ENCODE measurements around the gene TEX19. TPM values are rescaled to one million over a fixed set of nuclear protein-coding genes. Genes with fewer than 3 reads are reported as not detected.

The TEX19 gene
- total and polyA plus RNA-seq, 2 of the 8 experiments (the other 6 are each of a cell fraction or from before 2014, with no cell fraction given), result 0.54 to 0.80 TPM

DNA sequence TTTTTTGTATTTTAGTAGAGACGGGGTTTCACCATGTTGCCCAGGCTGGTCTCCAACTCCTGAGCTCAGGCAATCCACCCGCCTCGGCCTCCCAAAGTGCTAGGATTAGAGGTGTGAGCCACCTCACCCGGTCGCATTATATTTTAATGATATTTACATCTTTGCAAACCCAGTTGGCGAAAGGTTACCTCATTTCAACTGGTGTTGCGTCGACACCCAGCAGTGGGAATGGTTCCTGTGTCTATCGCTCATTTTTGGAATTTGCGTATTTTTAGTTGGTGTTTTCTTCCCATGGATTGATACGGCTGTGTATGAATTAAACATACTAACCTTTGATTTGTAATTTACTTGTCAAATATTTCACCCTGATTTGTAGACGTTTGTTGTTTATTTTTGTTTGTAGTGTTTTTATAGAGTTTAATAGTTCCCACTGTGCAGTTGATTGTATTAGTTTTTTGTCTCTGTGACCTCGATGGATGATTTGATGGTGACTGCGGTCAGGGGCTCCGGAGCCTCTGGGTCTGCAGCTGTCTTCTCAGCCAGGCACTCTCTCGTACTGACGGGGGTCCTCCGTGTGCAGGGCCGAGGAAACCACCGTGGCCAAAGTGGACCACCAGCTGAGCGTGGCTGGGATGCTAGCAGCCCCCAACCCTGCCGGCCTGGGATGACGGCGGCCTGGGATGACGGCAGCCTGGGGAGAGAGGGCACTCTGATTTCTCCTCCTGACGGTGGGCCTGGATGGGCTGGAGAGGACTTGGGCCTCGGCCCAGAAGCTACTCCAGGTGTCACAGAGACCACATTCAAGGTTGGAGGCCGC is 45.6 kb upstream of the TEX19 start:
- no peak for TF ChIP-seq BCL11A (IDR thresholded peaks at IDR 0.05; ENCODE audit: low read depth in 2 of 2, low read length in 2 of 2)
- Histone ChIP-seq H2BK20ac (ENCODE audit: low read length) (no peak overlapping the region), H4K8ac (ENCODE audit: extremely low read depth, insufficient read depth, low read length) (0 out of 2 replicates have a peak overlapping the region, but pooled peaks have one; percentile 25), H4K91ac (replicated peaks; ENCODE audit: insufficient read length, low read length) (no peak overlapping the region), H3K4me1 (replicated peaks in 1 of 4; ENCODE audit: control insufficient read depth in 3 of 4, insufficient read depth in 4 of 4, low read length in 3 of 4) (peaks cover 0 to 5% (median 4%) of the 10 kb centered on the region in 4 experiments; a peak in 5 of 7 replicates), H3K36me3 (ENCODE audit: control insufficient read depth in 2 of 4, insufficient read depth in 4 of 4, low read length in 3 of 4) (no peaks in the 10 kb centered on the region), H3K23ac (ENCODE audit: insufficient read length) (no peak overlapping the region), H3K18ac (ENCODE audit: extremely low read depth, low read length) (no peak overlapping the region), H3K9me3 (ENCODE audit: insufficient read depth in 2 of 2, low read depth in 1 of 2, low read length in 1 of 2) (peaks cover 0 to 2% of the 10 kb centered on the region in 2 experiments; a peak in 1 of 4 replicates), H3K79me1 (ENCODE audit: low read depth, low read length) (no peaks in the 10 kb centered on the region), H2BK15ac (ENCODE audit: low read length) (no peak overlapping the region), H3K27me3 (replicated peaks in 1 of 4; ENCODE audit: control insufficient read depth in 3 of 4, extremely low read depth in 1 of 4, insufficient read depth in 3 of 4, low read length in 3 of 4) (no peaks in the 10 kb centered on the region; a peak in 3 of 7 replicates), H3K4ac (replicated peaks; ENCODE audit: insufficient read length, low read depth, low read length) (no peak overlapping the region), H3K9ac (replicated peaks in 1 of 4; ENCODE audit: extremely low read depth in 1 of 4, low read depth in 3 of 4, low read length in 3 of 4) (no peak overlapping the region), H2BK120ac (replicated peaks; ENCODE audit: low read depth, low read length) (no peak overlapping the region), H3K56ac (replicated peaks; ENCODE audit: insufficient read length, low read depth, low read length) (no peak overlapping the region), H3K79me2 (ENCODE audit: control insufficient read depth in 1 of 2, insufficient read depth in 2 of 2, low read length in 2 of 2) (no peaks in the 10 kb centered on the region), H2AFZ (ENCODE audit: low read length) (no peak overlapping the region), H2BK12ac (ENCODE audit: low read depth, low read length) (no peak overlapping the region), H2BK5ac (ENCODE audit: low read depth, low read length) (no peak overlapping the region), H4K20me1 (replicated peaks in 1 of 2; ENCODE audit: control insufficient read depth in 1 of 2, insufficient read depth in 2 of 2, low read length in 2 of 2) (peaks cover 0 to 3% of the 10 kb centered on the region in 2 experiments), H3K27ac (ENCODE audit: low read depth, low read length) (no peak overlapping the region), H3K4me2 (ENCODE audit: insufficient read depth in 1 of 2, low read depth in 2 of 2, low read length in 2 of 2) (no peak overlapping the region), H2AK5ac (ENCODE audit: low read depth, low read length) (no peak overlapping the region), H3K4me3 (ENCODE audit: extremely low read depth in 1 of 4, insufficient read depth in 2 of 4, low read depth in 3 of 4, low read length in 4 of 4) (no peak overlapping the region), H3K14ac (ENCODE audit: insufficient read length) (no peak overlapping the region), H3K23me2 (ENCODE audit: low read depth, low read length) (peaks cover 5% of the 10 kb centered on the region; the same call in 1 of the 2 replicates), H4K5ac (ENCODE audit: insufficient read length, low read depth, low read length) (no peak overlapping the region)
- ChIA-PET CTCF (ENCODE audit: partially characterized antibody) (interaction anchor here (1.1 to 4.8 kb wide), 5 partner anchors 12 to 111 kb away, joined by 3 to 28 read pairs (median 3); no protein-coding TSS in a partner anchor), POLR2A (ENCODE audit: partially characterized antibody) (no interaction called here)
- 90% methylated on average over 26 of the region's 28 CpGs; no CpG with 5 or more reads in 1 of the 2 experiments for WGBS, 2 experiments (ENCODE audit: extremely low coverage in 1 of 2, insufficient coverage in 1 of 2, insufficient read length in 1 of 2, insufficient replicate concordance in 2 of 2, low coverage in 1 of 2, low lambda C conversion rate in 2 of 2, missing lambda C conversion rate in 1 of 2)
- no peak for FAIRE-seq
- DNase-seq (ENCODE audit: low read depth in 1 of 2, low spot score in 2 of 2), result no peak
